Measurements from ENCODE around the gene HMCN2. TPM values are rescaled to one million over a fixed set of nuclear protein-coding genes. Genes with fewer than 3 reads are reported as not detected.

Gene HMCN2
- total RNA-seq, 8 experiments from 2014 or later, result 0.54 to 2.1 (median 0.79) TPM

- Histone ChIP-seq H3K27ac (no peak overlapping the region), H3K4me3 (no peak overlapping the region), H3K4me1 (replicated peaks in 1 of 2) (peaks cover 12 to 14% of the 10 kb centered on the region in 2 donors)
- WGBS, 10 experiments, result 60 to 100% (median 94%) methylated on average over 1 of the region's 1 CpG; no CpG with 5 or more reads in 6 of the 10 experiments
- in situ Hi-C loops (cut with MboI; ENCODE audit: low pct_unique_long_range_greater_than_20kb in 2 of 9, low sequenced_read_pairs in 9 of 9, unreplicated experiment in 9 of 9), result loop anchor here in 3 of 9 experiments (10.0 to 25.0 kb wide), 2 partner anchors 230 to 232 kb away; no protein-coding TSS in a partner anchor
- no peak for ATAC-seq (replicated peaks in 6 of 8)
These were observed 78.8 kb downstream of the HMCN2 start for GRCh38 chr9:130344366-130344765.

GRCh38 chr9:130345009-130345896 is 79.7 kb downstream of the HMCN2 start:
- ATAC-seq (replicated peaks in 6 of 8), result no peak
- in situ Hi-C loops (cut with MboI; ENCODE audit: low pct_unique_long_range_greater_than_20kb in 2 of 9, low sequenced_read_pairs in 9 of 9, unreplicated experiment in 9 of 9), result loop anchor here in 3 of 9 experiments (10.0 to 25.0 kb wide), 2 partner anchors 230 to 233 kb away; no protein-coding TSS in a partner anchor
- H3K27ac ChIP-seq, result no peak overlapping the region
- peaks cover 12 to 14% of the 10 kb centered on the region in 2 donors for H3K4me1 ChIP-seq (replicated peaks in 1 of 2)
- WGBS, 10 experiments, result 44 to 100% (median 60%) methylated on average over 1 to 5 of the region's 9 CpGs; no CpG with 5 or more reads in 5 of the 10 experiments
- H3K4me3 ChIP-seq, result no peak overlapping the region

- in situ Hi-C loops (cut with MboI; ENCODE audit: low pct_unique_long_range_greater_than_20kb in 2 of 9, low sequenced_read_pairs in 9 of 9, unreplicated experiment in 9 of 9), result loop anchor here in 3 of 9 experiments (10.0 to 25.0 kb wide), 2 partner anchors 231 to 234 kb away; no protein-coding TSS in a partner anchor
- Histone ChIP-seq H3K4me3 (no peak overlapping the region), H3K4me1 (replicated peaks in 1 of 2) (peaks cover 12 to 14% of the 10 kb centered on the region in 2 donors), H3K27ac (no peak overlapping the region)
- 58 to 80% (median 80%) methylated on average over 1 to 7 of the region's 13 CpGs; no CpG with 5 or more reads in 7 of the 10 experiments for WGBS, 10 experiments
- peak in 5 of 8 experiments; percentile 54 to 71 (median 62) for ATAC-seq (replicated peaks in 6 of 8)
These were observed 80.4 kb downstream of the HMCN2 start for GRCh38 chr9:130345897-130346385.

- Histone ChIP-seq H3K4me3 (no peak overlapping the region), H3K27ac (no peak overlapping the region), H3K4me1 (replicated peaks in 1 of 2) (peaks cover 12 to 14% of the 10 kb centered on the region in 2 donors)
- peak in 2 of 8 experiments; percentile 6 to 19 for ATAC-seq (replicated peaks in 6 of 8)
- 92% methylated on average over 5 of the region's 14 CpGs; no CpG with 5 or more reads in 9 of the 10 experiments for WGBS, 10 experiments
- in situ Hi-C loops (cut with MboI; ENCODE audit: low pct_unique_long_range_greater_than_20kb in 2 of 9, low sequenced_read_pairs in 9 of 9, unreplicated experiment in 9 of 9), result loop anchor here in 3 of 9 experiments (10.0 to 25.0 kb wide), 2 partner anchors 232 to 234 kb away; no protein-coding TSS in a partner anchor
These were observed 80.9 kb downstream of the HMCN2 start for GRCh38 chr9:130346431-130346830.

- peaks cover 12 to 14% of the 10 kb centered on the region in 2 donors for H3K4me1 ChIP-seq (replicated peaks in 1 of 2)
- no peak for ATAC-seq (replicated peaks in 6 of 8)
- H3K4me3 ChIP-seq, result no peak overlapping the region
- H3K27ac ChIP-seq, result no peak overlapping the region
- WGBS, 10 experiments, result 80% methylated on average over 3 of the region's 14 CpGs; no CpG with 5 or more reads in 9 of the 10 experiments
- in situ Hi-C loops (cut with MboI; ENCODE audit: low pct_unique_long_range_greater_than_20kb in 2 of 9, low sequenced_read_pairs in 9 of 9, unreplicated experiment in 9 of 9), result loop anchor here in 3 of 9 experiments (10.0 to 25.0 kb wide), 2 partner anchors 232 to 235 kb away; no protein-coding TSS in a partner anchor
These were observed 81.5 kb downstream of the HMCN2 start for GRCh38 chr9:130347036-130347435.

- Histone ChIP-seq H3K4me3 (no peak overlapping the region), H3K4me1 (replicated peaks in 1 of 2) (peaks cover 12 to 14% of the 10 kb centered on the region in 2 donors), H3K27ac (no peak overlapping the region)
- WGBS, 10 experiments, result 40 to 83% (median 42%) methylated on average over 1 to 2 of the region's 6 CpGs; no CpG with 5 or more reads in 7 of the 10 experiments
- in situ Hi-C loops (cut with MboI; ENCODE audit: low pct_unique_long_range_greater_than_20kb in 2 of 9, low sequenced_read_pairs in 9 of 9, unreplicated experiment in 9 of 9), result loop anchor here in 3 of 9 experiments (10.0 to 25.0 kb wide), 2 partner anchors 233 to 236 kb away; no protein-coding TSS in a partner anchor
- no peak for ATAC-seq (replicated peaks in 6 of 8)
These were observed 82.4 kb downstream of the HMCN2 start for GRCh38 chr9:130347931-130348330.

GRCh38 chr9:130348341-130348740 is 82.8 kb downstream of the HMCN2 start:
- Histone ChIP-seq H3K4me1 (replicated peaks in 1 of 2) (peaks cover 12% of the 10 kb centered on the region in 2 donors), H3K4me3 (no peak overlapping the region), H3K27ac (no peak overlapping the region)
- in situ Hi-C loops (cut with MboI; ENCODE audit: low pct_unique_long_range_greater_than_20kb in 2 of 9, low sequenced_read_pairs in 9 of 9, unreplicated experiment in 9 of 9), result loop anchor here in 3 of 9 experiments (10.0 to 25.0 kb wide), 2 partner anchors 234 to 236 kb away; no protein-coding TSS in a partner anchor
- no peak for ATAC-seq (replicated peaks in 6 of 8)
- WGBS, 10 experiments, result 62 to 90% (median 70%) methylated on average over 2 to 5 of the region's 21 CpGs; no CpG with 5 or more reads in 7 of the 10 experiments

- Histone ChIP-seq H3K27ac (no peak overlapping the region), H3K4me1 (replicated peaks in 1 of 2) (peaks cover 12% of the 10 kb centered on the region in 2 donors), H3K4me3 (no peak overlapping the region)
- WGBS, 10 experiments, result 56 to 96% methylated on average over 2 to 5 of the region's 8 CpGs; no CpG with 5 or more reads in 8 of the 10 experiments
- in situ Hi-C loops (cut with MboI; ENCODE audit: low pct_unique_long_range_greater_than_20kb in 2 of 9, low sequenced_read_pairs in 9 of 9, unreplicated experiment in 9 of 9), result loop anchor here in 3 of 9 experiments (10.0 to 25.0 kb wide), 2 partner anchors 234 to 237 kb away; no protein-coding TSS in a partner anchor
- no peak for ATAC-seq (replicated peaks in 6 of 8)
These were observed 83.3 kb downstream of the HMCN2 start for GRCh38 chr9:130348881-130349280.

- in situ Hi-C loops (cut with MboI; ENCODE audit: low pct_unique_long_range_greater_than_20kb in 2 of 9, low sequenced_read_pairs in 9 of 9, unreplicated experiment in 9 of 9), result loop anchor here in 3 of 9 experiments (10.0 to 25.0 kb wide), 2 partner anchors 235 to 237 kb away; no protein-coding TSS in a partner anchor
- Histone ChIP-seq H3K4me3 (no peak overlapping the region), H3K27ac (no peak overlapping the region), H3K4me1 (replicated peaks in 1 of 2) (peaks cover 12% of the 10 kb centered on the region in 2 donors)
- no peak for ATAC-seq (replicated peaks in 6 of 8)
- no CpG with 5 or more reads among the region's 11 CpGs for WGBS, 10 experiments
These were observed 83.8 kb downstream of the HMCN2 start for GRCh38 chr9:130349398-130349797.

GRCh38 chr9:130351343-130351742 is 85.8 kb downstream of the HMCN2 start:
- Histone ChIP-seq H3K4me1 (replicated peaks in 1 of 2) (peaks cover under 1 to 3% of the 10 kb centered on the region in 2 donors), H3K27ac (no peak overlapping the region), H3K4me3 (no peak overlapping the region)
- 77 to 100% (median 92%) methylated on average over 1 to 4 of the region's 14 CpGs; no CpG with 5 or more reads in 7 of the 10 experiments for WGBS, 10 experiments
- in situ Hi-C loops (cut with MboI; ENCODE audit: low pct_unique_long_range_greater_than_20kb in 2 of 9, low sequenced_read_pairs in 9 of 9, unreplicated experiment in 9 of 9), result no loop called here
- no peak for ATAC-seq (replicated peaks in 6 of 8)

GRCh38 chr9:130352081-130352480 is 86.5 kb downstream of the HMCN2 start:
- in situ Hi-C loops (cut with MboI; ENCODE audit: low pct_unique_long_range_greater_than_20kb in 2 of 9, low sequenced_read_pairs in 9 of 9, unreplicated experiment in 9 of 9), result no loop called here
- H3K27ac ChIP-seq, result no peak overlapping the region
- no peak for ATAC-seq (replicated peaks in 6 of 8)
- WGBS, 10 experiments, result 43 to 100% (median 81%) methylated on average over 1 to 10 of the region's 10 CpGs; no CpG with 5 or more reads in 1 of the 10 experiments
- no peaks in the 10 kb centered on the region for H3K4me1 ChIP-seq (replicated peaks in 1 of 2)
- no peak overlapping the region for H3K4me3 ChIP-seq

GRCh38 chr9:130352586-130353285 is 87.2 kb downstream of the HMCN2 start:
- Histone ChIP-seq H3K4me3 (no peak overlapping the region), H3K27ac (no peak overlapping the region), H3K4me1 (replicated peaks in 1 of 2) (no peaks in the 10 kb centered on the region)
- in situ Hi-C loops (cut with MboI; ENCODE audit: low pct_unique_long_range_greater_than_20kb in 2 of 9, low sequenced_read_pairs in 9 of 9, unreplicated experiment in 9 of 9), result no loop called here
- ATAC-seq (replicated peaks in 6 of 8), result peak in 1 of 8 experiments; percentile 10
- 70 to 80% methylated on average over 1 to 2 of the region's 17 CpGs; no CpG with 5 or more reads in 8 of the 10 experiments for WGBS, 10 experiments
